Gastrocnemius medialis (tissue), 4 donors: Measurements from ENCODE around the gene SVEP1. TPM values are rescaled to one million over a fixed set of nuclear protein-coding genes. Genes with fewer than 3 reads are reported as not detected.
"Not testable (repeated sequence)": the region's sequence is repeated elsewhere in the genome, so short reads cannot be mapped to it uniquely, and the experiment has no call there.

Experiments
- ATAC-seq, 2 donors: fragments of 150-250 bp; one replicate each; pipeline ENCODE4 v1.9.1; 2016
- DNase-seq, 2 donors: peaks; one replicate each; pipeline ENCODE4 v3.0.0-alpha.2; 2019
- H3K27ac ChIP-seq, 4 donors: fragments of 200-600 bp; sonication (generic); 1 replicate in 1 of 4; 2 replicates in 3 of 4; pipeline ENCODE4 v1.5.1; 2016 to 2018; ENCODE audit warnings: mild to moderate bottlenecking in 2 of 4, moderate library complexity in 1 of 4
- H3K27me3 ChIP-seq, 3 donors: fragments of 200-600 bp; sonication (generic) in 2 of 3; 1 replicate in 1 of 3; 2 replicates in 2 of 3; pipeline versions ENCODE4 v1.5.1 to v1.6.0; 2016 to 2019; ENCODE audit warnings: mild to moderate bottlenecking in 1 of 3, moderate library complexity in 1 of 3
- H3K36me3 ChIP-seq, 2 donors: fragments of 200-600 bp; sonication (generic) in 1 of 2; one replicate each; pipeline ENCODE4 v1.5.1; 2017 to 2018
- H3K4me1 ChIP-seq, 2 donors: fragments of 200-600 bp; sonication (generic) in 1 of 2; one replicate each; pipeline ENCODE4 v1.5.1; 2016 to 2017; ENCODE audit warnings: mild to moderate bottlenecking in 2 of 2
- H3K4me3 ChIP-seq, 4 donors: fragments of 200-600 bp; sonication (generic) in 3 of 4; 1 replicate in 1 of 4; 2 replicates in 3 of 4; pipeline ENCODE4 v1.5.1; 2016 to 2019; ENCODE audit warnings: mild to moderate bottlenecking in 2 of 4
- H3K9me3 ChIP-seq, 3 donors: fragments of 200-600 bp; sonication (generic) in 2 of 3; 1 replicate in 1 of 3; 2 replicates in 2 of 3; pipeline ENCODE4 v1.5.1; 2016 to 2019
- POLR2A ChIP-seq, 2 donors: fragments of 450-650 bp; IDR thresholded peaks; one replicate each; pipeline ENCODE4 v1.6.1; 2017; ENCODE audit warnings: antibody characterized with exemption in 2 of 2, mild to moderate bottlenecking in 2 of 2, moderate library complexity in 2 of 2
- in situ Hi-C, 4 donors: fragments of 200-750 bp; cut with MboI; loops; one replicate each; pipeline versions ENCODE4 v1.15.0 to v1.8.0; 2017; ENCODE audit warnings: low sequenced_read_pairs in 4 of 4
- intact Hi-C: fragments of 100-400 bp; cut with DNase I; formaldehyde crosslinking; loops from one replicate; pipeline ENCODE4 v1.15.1; 2023; ENCODE audit warnings: low total_unique reads
- total RNA-seq, 4 donors: library from RNA; depleted of rRNA; stranded (reverse); fragments of >200 nt; gene quantifications; one replicate each; pipeline versions ENCODE4 v1.1.0 to v1.2.3, GENCODE V29; 2016
- TF ChIP-seq, protein P1 (sequence below), 5 experiments: fragments of 450-650 bp in 3 of 5; fragments of 200-600 bp in 2 of 5; sonication (generic) in 2 of 5; IDR thresholded peaks in 4 of 5; conservative IDR thresholded peaks in 1 of 5; 1 replicate in 4 of 5; 2 replicates in 1 of 5; pipeline ENCODE4 v1.5.1; 2016 to 2019; ENCODE audit warnings: antibody characterized with exemption in 5 of 5, mild to moderate bottlenecking in 3 of 5, moderate library complexity in 3 of 5

SVEP1 gene
- total RNA-seq, 4 donors from 2014 or later, result 3.8 to 10.3 (median 6.5) TPM

DNA sequence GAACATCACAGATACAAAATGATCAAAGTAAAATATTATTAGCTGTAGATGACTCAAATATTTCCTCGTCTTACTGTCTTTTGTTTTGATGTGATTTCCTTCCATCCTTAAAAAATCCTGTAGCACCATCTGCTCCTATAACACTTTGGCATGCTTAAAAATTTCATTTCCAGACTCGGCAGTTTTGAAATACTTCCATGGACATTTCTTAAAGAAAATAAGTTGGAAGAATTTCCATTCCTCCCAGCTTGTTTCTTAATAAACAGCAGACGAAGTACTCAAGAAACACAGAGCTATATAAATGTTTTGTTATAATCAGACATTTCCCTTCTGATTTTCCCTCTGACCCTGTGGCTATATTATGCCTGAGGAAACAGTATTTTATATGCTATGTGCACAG lies 41.2 kb upstream of the SVEP1 start:
- no peak overlapping the region for H3K27ac ChIP-seq
- no peak overlapping the region for H3K4me3 ChIP-seq
- no peak for TF ChIP-seq POLR2A (IDR thresholded peaks at IDR 0.05)
- TF ChIP-seq, protein P1, sequence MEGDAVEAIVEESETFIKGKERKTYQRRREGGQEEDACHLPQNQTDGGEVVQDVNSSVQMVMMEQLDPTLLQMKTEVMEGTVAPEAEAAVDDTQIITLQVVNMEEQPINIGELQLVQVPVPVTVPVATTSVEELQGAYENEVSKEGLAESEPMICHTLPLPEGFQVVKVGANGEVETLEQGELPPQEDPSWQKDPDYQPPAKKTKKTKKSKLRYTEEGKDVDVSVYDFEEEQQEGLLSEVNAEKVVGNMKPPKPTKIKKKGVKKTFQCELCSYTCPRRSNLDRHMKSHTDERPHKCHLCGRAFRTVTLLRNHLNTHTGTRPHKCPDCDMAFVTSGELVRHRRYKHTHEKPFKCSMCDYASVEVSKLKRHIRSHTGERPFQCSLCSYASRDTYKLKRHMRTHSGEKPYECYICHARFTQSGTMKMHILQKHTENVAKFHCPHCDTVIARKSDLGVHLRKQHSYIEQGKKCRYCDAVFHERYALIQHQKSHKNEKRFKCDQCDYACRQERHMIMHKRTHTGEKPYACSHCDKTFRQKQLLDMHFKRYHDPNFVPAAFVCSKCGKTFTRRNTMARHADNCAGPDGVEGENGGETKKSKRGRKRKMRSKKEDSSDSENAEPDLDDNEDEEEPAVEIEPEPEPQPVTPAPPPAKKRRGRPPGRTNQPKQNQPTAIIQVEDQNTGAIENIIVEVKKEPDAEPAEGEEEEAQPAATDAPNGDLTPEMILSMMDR (IDR thresholded peaks at IDR 0.05 in 4 of 5, conservative IDR thresholded peaks at IDR 0.05 in 1 of 5), result no peak
- peaks cover 0 to 3% (median 0%) of the 10 kb centered on the region in 3 donors for H3K27me3 ChIP-seq
- H3K4me1 ChIP-seq, result no peaks in the 10 kb centered on the region
- in situ Hi-C loops, result loop anchor here in 3 of 4 donors (10.0 to 25.0 kb wide), 3 partner anchors 166 to 436 kb away; no protein-coding TSS in a partner anchor
- ATAC-seq (no peak), DNase-seq (no peak)
- intact Hi-C loops, result loop anchor here (5.0 kb wide), 1 partner anchor 168 kb away; no protein-coding TSS in a partner anchor
- H3K36me3 ChIP-seq, result no peaks in the 10 kb centered on the region
- H3K9me3 ChIP-seq, result no peaks in the 10 kb centered on the region

DNA sequence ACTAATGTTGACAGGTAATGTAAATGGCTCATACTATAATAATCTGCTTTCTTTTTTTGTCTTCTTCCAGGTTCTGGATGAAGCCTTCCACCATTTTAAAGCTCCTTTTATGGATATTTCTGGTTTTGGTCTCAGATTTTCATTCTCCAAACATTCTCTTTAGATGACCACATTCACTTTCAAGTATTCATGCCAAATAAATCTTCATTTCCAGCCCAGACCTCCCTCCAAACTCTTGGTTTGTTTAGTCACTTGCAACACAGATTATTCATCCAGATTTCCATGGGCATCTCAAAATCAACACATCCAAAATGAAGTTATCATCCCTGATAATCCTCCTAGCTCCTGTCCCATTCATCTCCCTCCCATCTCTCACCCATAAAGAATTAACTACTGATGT lies 40.3 kb upstream of the SVEP1 start:
- in situ Hi-C loops, result loop anchor here in 3 of 4 donors (10.0 to 25.0 kb wide), 3 partner anchors 165 to 435 kb away; no protein-coding TSS in a partner anchor
- intact Hi-C loops, result loop anchor here (5.0 kb wide), 1 partner anchor 168 kb away; no protein-coding TSS in a partner anchor
- H3K9me3 ChIP-seq, result no peaks in the 10 kb centered on the region

GRCh38 chr9:110615498-110615897 lies 36.0 kb upstream of the SVEP1 start:
- H3K27me3 ChIP-seq, result peaks cover 0 to 3% (median 0%) of the 10 kb centered on the region in 3 donors
- in situ Hi-C loops, result loop anchor here in 1 of 4 donors (25.0 kb wide), 1 partner anchor 428 kb away; no protein-coding TSS in a partner anchor
- H3K36me3 ChIP-seq, result no peaks in the 10 kb centered on the region
- no peaks in the 10 kb centered on the region for H3K9me3 ChIP-seq
- TF ChIP-seq, protein P1 (IDR thresholded peaks at IDR 0.05 in 4 of 5, conservative IDR thresholded peaks at IDR 0.05 in 1 of 5), result no peak
- TF ChIP-seq POLR2A (IDR thresholded peaks at IDR 0.05), result no peak
- H3K4me1 ChIP-seq, result no peaks in the 10 kb centered on the region
- intact Hi-C loops, result no loop called here
- no peak overlapping the region for H3K27ac ChIP-seq
- H3K4me3 ChIP-seq, result no peak overlapping the region
- no peak for ATAC-seq
- no peak for DNase-seq

More for the DNA sequence above, 40.3 kb upstream of the SVEP1 start:
- Histone ChIP-seq H3K4me3 (no peak overlapping the region), H3K27ac (no peak overlapping the region), H3K36me3 (no peaks in the 10 kb centered on the region), H3K4me1 (no peaks in the 10 kb centered on the region), H3K27me3 (peaks cover 0 to 3% (median 0%) of the 10 kb centered on the region in 3 donors)
- TF ChIP-seq, protein P1 (IDR thresholded peaks at IDR 0.05 in 4 of 5, conservative IDR thresholded peaks at IDR 0.05 in 1 of 5), result no peak
- no peak for TF ChIP-seq POLR2A (IDR thresholded peaks at IDR 0.05)
- ATAC-seq, result no peak
- DNase-seq, result no peak

GRCh38 chr9:110614576-110614975 lies 35.0 kb upstream of the SVEP1 start:
- H3K4me3 ChIP-seq, H3K27me3 ChIP-seq, H3K27ac ChIP-seq, H3K36me3 ChIP-seq, ATAC-seq, intact Hi-C loops, H3K9me3 ChIP-seq, DNase-seq, H3K4me1 ChIP-seq: not testable (repeated sequence)
- in situ Hi-C loops, result loop anchor here in 1 of 4 donors (25.0 kb wide), 1 partner anchor 427 kb away; no protein-coding TSS in a partner anchor

- H3K27ac ChIP-seq, result no peak overlapping the region
- no peak for DNase-seq
- intact Hi-C loops, result no loop called here
- no peak overlapping the region for H3K4me3 ChIP-seq
- TF ChIP-seq, protein P1 (IDR thresholded peaks at IDR 0.05 in 4 of 5, conservative IDR thresholded peaks at IDR 0.05 in 1 of 5), result no peak
- no peak for TF ChIP-seq POLR2A (IDR thresholded peaks at IDR 0.05)
- in situ Hi-C loops, result loop anchor here in 1 of 4 donors (25.0 kb wide), 1 partner anchor 419 kb away; no protein-coding TSS in a partner anchor
- H3K36me3 ChIP-seq, result no peaks in the 10 kb centered on the region
- no peaks in the 10 kb centered on the region for H3K4me1 ChIP-seq
- H3K9me3 ChIP-seq, result no peaks in the 10 kb centered on the region
- no peak for ATAC-seq
- H3K27me3 ChIP-seq, result no peaks in the 10 kb centered on the region
These were observed 26.7 kb upstream of the SVEP1 start for GRCh38 chr9:110606179-110606790.
